Gastrocnemius medialis (tissue), 4 donors: ENCODE data around the gene DUSP3.
A peak's percentile ranks its signal among the peaks of the same experiment; 100 is the strongest.

Experiments
- POLR2A ChIP-seq, 2 donors: fragments of 450-650 bp; IDR thresholded peaks; one replicate each; pipeline ENCODE4 v1.6.1; 2017; ENCODE audit warnings: antibody characterized with exemption in 2 of 2, mild to moderate bottlenecking in 2 of 2, moderate library complexity in 2 of 2
- TF ChIP-seq, protein P1 (sequence below), 5 experiments: fragments of 450-650 bp in 3 of 5; fragments of 200-600 bp in 2 of 5; sonication (generic) in 2 of 5; IDR thresholded peaks in 4 of 5; conservative IDR thresholded peaks in 1 of 5; 1 replicate in 4 of 5; 2 replicates in 1 of 5; pipeline ENCODE4 v1.5.1; 2016 to 2019; ENCODE audit warnings: antibody characterized with exemption in 5 of 5, mild to moderate bottlenecking in 3 of 5, moderate library complexity in 3 of 5

GRCh38 chr17:43760254-43760852, 18.4 kb downstream of the DUSP3 start:
- TF ChIP-seq, protein P1, sequence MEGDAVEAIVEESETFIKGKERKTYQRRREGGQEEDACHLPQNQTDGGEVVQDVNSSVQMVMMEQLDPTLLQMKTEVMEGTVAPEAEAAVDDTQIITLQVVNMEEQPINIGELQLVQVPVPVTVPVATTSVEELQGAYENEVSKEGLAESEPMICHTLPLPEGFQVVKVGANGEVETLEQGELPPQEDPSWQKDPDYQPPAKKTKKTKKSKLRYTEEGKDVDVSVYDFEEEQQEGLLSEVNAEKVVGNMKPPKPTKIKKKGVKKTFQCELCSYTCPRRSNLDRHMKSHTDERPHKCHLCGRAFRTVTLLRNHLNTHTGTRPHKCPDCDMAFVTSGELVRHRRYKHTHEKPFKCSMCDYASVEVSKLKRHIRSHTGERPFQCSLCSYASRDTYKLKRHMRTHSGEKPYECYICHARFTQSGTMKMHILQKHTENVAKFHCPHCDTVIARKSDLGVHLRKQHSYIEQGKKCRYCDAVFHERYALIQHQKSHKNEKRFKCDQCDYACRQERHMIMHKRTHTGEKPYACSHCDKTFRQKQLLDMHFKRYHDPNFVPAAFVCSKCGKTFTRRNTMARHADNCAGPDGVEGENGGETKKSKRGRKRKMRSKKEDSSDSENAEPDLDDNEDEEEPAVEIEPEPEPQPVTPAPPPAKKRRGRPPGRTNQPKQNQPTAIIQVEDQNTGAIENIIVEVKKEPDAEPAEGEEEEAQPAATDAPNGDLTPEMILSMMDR (IDR thresholded peaks at IDR 0.05 in 4 of 5, conservative IDR thresholded peaks at IDR 0.05 in 1 of 5): peak; percentile 97 to 99 (median 98)
- no peak for TF ChIP-seq POLR2A (IDR thresholded peaks at IDR 0.05)
